Activated CD8-positive, alpha-beta memory T cell treated with anti-CD3 and anti-CD28 coated beads for 1 hour (primary cell): ENCODE measurements around the gene SPHK1.

Experiments
- DNase-seq, 2 donors: peaks; one replicate each; pipeline ENCODE4 v3.0.0-alpha.2; 2020; ENCODE audit warnings: low read depth in 1 of 2; ENCODE audit errors: extremely low read depth in 1 of 2

Gene SPHK1

DNA sequence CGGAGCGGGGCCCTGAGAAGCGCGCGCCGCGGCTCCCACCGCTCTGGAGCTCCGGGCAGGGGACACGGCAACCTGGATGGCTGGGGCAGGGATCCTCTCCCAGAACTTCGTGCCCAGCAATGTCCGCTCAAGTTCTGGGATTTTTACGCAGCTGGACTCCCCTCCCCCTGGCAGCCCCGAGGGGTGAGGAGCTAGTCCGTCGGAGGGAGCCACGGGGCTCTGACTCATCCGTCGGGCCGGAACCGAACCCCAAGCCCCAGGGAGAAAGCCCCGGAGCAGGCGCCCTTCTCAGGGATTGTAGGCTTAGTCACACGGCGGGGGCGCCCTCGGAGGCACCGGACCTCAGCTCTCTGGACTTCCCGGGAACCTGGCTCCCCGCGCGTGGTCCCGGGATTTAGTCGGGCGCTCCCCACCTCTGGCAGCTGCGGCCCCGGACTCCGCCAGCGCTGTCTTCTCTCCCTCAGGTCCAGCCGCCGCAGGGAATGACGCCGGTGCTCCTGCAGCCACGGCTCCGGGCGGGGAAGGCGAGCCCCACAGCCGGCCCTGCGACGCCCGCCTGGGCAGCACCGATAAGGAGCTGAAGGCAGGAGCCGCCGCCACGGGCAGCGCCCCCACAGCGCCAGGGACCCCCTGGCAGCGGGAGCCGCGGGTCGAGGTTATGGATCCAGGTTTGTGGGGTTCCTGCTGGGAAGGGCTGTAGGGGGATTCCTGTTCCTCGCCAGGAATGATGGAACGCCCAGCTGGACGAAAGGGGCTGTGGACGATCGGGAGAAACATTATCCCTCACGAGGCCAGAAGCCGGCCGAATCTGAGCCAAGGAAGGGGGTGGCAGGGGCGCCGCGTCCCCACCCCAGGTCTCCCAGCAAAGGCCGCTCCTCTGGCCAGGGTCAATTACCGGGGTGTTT lies 830 bp downstream of the SPHK1 start:
- DNase-seq = no peak

DNA sequence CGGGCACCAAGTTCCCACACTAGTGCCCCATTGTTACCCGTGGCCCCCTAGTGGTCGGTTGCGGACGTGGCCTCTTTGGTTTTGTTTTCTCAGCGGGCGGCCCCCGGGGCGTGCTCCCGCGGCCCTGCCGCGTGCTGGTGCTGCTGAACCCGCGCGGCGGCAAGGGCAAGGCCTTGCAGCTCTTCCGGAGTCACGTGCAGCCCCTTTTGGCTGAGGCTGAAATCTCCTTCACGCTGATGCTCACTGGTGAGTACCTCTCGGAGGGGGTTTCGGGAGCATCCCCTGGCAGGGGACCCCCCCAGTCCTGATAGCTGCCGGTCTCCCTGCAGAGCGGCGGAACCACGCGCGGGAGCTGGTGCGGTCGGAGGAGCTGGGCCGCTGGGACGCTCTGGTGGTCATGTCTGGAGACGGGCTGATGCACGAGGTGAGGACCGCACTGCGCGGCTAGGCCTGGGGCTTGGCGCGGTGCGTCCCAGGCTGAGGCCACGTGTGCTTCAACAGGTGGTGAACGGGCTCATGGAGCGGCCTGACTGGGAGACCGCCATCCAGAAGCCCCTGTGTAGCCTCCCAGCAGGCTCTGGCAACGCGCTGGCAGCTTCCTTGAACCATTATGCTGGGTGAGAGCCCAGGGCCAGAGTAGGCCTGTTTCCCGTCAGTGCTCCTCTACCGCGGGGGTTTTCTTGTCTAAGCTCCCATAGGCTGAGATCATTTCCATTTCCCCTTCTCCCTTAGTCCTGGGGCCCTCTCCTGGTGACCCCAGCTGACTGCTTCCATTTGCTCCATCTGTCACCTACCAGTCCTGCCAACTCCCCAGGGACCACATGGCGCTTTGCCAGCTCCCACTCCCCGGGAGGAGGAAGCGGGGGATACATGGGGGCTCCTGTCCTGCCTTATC lies 1.7 kb downstream of the SPHK1 start:
- peak; percentile 53 to 74 for DNase-seq

DNA sequence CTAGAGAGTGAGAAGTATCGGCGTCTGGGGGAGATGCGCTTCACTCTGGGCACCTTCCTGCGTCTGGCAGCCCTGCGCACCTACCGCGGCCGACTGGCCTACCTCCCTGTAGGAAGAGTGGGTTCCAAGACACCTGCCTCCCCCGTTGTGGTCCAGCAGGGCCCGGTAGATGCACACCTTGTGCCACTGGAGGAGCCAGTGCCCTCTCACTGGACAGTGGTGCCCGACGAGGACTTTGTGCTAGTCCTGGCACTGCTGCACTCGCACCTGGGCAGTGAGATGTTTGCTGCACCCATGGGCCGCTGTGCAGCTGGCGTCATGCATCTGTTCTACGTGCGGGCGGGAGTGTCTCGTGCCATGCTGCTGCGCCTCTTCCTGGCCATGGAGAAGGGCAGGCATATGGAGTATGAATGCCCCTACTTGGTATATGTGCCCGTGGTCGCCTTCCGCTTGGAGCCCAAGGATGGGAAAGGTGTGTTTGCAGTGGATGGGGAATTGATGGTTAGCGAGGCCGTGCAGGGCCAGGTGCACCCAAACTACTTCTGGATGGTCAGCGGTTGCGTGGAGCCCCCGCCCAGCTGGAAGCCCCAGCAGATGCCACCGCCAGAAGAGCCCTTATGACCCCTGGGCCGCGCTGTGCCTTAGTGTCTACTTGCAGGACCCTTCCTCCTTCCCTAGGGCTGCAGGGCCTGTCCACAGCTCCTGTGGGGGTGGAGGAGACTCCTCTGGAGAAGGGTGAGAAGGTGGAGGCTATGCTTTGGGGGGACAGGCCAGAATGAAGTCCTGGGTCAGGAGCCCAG lies 2.8 kb downstream of the SPHK1 start:
- no peak for DNase-seq

DNA sequence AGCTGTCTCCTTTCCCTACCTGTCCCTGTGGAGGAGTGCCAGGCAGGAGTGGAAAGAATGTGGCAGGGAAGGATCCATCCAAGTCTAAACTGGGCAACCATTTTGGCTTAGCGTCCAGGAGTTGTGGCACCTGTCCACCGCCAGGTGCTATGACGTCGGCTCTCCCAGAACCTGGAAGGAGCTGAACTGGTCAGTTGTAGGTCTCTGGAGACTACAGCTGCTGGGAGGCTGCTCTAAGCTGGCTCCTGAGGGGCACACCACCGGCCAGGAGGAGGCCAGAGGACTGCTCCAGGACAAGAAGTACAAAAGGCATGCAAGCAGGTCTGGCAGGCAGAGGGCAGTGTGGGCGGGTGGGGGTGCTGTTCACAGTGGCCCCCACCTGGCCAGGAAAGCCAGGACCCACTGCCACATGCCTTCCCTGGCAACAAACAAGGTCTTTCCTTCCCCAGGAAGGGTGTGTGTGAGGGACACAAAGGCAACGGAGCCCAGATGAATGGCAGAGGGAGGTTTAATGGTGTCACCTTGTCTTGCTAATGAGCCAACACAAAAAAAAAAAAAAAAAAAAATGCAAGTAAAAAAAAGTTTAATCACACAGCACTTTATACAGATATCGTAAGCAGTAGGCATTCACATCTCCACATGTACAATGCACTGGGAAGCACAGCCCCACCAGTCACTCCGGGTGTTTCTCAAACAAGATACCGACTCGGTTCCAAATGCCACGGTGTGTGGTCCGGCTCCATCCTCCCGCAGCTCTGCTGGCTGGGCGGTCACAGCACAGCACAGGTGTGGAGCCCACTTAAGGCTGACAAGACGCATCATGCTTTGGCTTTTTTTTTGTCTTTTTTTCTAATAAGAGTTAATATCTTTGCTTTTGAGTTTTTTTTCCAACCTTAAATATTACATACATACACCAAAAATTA lies 4.8 kb downstream of the SPHK1 start:
- DNase-seq = no peak

DNA sequence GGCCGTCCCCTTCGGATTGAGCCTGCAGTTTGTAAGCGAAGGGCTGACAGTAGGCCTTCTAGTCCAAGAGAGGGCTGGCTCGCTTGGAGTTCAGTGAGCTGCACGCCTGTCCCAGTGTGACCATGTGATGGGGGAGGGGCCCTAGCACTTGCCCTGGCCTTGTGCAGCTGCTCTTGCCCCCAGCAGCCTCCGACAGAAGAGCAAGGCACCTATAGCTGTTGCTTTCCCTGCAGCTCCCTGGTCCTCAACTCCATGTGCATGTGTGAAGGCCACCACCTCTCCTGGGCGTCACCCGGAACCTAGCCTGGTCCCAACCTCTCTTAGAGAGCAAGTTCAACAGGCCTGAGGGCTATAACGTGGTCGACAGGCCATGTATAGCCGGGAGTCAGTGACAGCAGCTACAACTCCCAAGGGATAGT lies 5.6 kb downstream of the SPHK1 start:
- no peak for DNase-seq

DNA sequence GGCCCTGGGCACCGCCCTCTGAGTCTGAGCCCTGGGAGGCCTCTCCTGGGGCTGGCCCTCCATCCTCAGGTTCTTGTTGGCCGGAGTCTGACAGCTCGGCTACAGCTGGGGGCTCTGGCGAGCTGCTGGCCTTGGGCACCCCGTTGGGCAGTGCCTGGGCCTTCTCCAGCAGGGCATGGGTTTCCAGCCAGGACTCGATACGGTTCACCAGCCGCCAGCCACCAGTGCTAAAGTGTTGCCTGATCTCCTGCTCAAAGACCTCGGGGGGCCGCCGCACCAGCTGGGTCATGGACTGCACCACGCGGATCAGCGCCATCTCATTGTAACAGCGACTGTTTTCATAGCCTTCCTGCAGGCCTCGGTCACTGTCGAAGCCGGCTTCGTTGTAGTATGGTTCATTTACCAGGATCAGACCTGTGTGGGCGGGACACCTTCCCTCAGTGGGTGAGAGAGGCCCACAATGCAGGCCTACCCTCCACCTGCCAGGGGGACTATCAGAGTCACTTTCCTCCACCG lies 6.8 kb downstream of the SPHK1 start:
- DNase-seq = no peak

DNA sequence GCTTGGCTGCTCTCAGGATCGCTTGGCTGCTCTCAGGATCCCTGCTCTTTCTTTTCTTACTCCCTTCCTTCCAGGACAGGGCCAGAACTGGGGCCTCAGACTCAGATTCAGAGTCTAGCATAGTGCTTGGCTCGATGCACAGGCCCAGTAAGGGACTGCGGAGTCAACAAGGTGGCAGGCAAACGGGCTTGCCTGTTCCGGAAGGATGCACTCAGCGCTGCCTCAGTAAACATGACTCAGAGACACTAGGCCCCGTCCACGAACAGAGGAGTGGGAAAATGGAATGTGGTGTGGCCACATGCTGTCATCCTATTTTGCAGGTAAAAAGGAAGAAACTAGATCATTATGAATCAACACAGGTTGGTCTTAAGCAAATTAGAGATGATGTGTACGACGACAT lies 9.8 kb downstream of the SPHK1 start:
- DNase-seq = no peak

DNA sequence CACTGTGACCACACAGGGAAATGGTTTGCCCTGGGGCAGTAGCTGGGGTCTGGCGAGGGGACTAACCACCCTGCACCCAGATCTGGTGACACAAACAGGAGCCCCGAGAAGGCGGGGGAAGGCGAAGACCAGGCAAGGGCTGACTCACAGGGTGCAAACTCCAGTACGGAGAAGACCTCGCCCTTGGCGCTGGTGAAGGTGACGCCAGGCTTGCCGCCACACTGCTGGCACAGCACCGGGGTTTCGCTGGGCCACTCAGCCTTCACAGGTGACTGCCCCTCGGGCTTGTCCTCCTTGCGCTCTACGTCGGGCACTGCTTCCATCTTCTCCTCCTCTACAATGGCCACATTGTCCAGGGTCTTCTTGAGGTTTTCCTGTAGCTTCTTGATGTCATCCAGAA lies 11.6 kb downstream of the SPHK1 start:
- DNase-seq = no peak

DNA sequence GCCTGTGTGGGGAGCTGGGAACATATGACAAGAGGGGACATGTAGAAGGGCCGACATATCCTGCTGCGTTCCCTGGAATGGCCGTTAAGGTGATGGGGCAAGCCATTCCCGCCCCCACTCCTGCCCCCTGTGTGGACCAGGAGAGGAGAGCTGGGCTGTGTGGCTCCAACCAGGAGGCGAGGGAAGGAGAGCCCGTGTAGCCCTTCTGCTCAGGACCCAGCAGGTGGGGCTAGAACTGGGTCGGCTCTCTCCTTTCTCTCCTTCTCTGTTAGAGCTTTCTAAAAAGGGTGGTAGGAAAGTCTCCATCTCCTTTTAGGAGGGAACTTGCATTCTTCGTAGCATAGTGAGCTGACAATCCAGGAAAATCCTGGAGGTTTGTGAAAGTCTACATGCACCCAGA lies 12.8 kb downstream of the SPHK1 start:
- DNase-seq = no peak

DNA sequence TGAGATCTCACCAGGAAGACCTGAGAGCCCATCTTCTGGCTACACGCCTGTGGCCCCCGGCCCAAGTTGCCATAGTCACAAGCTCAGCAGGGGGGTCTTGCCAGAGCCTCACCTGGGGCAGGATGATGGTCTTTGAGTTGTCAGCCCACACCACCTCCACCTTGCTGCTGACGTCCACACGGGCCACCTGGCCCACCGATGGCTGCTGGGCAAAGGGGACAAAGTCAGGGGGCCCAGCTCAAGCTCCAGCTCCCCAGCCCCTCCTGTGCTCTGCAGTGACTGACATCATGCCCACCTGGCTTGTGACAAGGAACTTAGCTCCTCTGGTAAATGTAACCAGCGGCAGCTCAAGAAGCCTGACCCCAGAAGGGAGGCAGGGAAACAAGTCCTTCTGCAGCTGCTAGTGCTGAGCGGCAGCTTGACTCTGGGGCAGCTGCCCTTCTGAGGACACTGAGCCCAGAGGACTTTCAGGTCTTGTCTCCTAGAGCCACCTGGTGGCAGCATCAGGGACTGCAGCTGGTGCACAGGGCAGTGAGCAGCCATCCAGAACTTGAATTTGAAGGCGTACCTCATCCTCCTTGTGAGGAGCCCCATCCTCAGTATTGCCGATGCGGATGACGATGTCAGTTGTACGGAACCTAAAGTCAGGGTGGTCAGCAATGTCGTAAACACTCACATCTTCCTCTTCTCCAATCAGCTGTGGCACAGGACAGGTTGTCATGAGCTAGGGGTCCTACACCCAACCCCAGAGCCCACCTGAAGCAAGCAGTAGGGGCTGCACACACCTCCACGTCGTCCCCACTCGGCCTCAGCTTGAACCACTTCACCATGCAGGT lies 13.5 kb downstream of the SPHK1 start:
- DNase-seq = peak; percentile 59 to 78

DNA sequence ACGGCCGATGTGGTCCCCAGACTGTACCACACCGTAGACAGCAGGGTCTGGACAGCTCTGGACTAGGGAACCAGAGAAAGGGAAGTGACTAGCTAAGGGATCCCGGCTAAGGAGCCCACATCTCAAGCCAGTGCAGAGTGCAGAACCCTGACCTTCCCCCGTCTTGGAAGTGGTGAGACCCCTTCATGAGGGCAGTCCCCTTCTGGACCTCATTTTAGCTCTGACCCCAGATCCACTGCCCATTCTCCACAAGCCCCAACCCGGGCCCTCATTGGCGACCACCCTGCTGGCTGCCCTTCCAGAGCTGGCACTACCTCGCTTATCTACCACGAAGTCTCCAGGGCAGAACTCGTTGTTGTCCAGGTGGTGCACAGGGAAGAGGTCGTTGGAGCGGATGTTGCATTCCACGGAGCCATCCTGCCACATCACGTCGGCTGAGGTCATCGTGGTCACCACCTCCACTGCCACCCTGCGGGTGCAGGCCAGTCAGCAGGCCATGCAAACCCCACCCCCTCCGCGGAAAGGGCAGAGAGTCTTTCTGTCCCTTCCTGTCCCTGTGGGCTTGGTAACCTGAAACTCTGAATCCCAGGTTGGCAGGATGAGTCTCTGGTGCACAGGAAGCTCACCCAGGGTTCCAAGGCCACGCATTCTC lies 14.2 kb downstream of the SPHK1 start:
- DNase-seq = no peak

DNA sequence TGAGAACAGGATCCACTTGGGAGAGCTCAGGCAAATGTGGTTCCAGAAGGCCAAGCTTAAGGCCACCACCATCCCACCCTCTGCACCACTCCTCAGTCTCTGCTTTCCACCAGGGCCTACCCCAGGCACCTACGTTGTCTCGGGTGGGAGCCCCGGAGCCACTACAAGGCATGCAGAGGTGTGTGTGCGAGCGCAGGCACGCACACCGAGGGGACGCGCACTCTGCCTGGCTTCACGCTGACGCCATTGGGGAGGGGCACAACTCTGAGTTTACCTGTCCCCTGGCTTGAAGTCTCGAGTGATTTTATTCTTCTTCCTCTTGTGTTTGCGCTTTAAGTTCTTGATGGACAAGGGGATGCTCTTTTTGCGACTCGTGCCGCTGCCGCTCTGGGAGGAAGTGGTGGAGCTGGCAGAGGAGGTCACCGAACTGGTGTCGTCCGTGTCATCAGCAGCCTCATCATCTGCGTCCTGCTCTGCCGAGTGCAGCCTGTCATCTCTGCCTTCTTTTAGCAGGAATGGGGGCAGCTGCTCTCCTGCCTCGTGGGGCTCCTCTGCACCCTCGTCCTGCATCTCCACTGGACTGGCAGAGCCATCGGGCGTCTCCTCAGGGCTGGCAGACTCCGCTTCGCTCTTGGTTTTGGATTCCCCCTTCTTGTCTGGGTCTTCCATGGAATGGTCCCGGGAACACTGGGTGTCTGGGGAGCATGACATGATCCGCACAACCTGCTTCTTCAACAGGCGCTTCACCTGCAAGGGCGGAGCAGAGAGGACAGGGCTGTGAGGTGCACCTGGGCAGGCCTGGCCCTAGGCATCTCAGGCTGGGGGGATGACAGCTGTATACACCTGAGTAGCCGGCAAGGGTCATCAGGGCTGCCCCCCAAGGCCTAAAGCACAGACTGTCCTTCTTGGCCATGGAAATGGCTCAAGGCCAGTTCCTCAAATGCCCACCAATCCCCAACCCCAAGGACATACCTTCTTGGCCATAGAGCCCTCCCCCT lies 15.1 kb downstream of the SPHK1 start:
- no peak for DNase-seq

DNA sequence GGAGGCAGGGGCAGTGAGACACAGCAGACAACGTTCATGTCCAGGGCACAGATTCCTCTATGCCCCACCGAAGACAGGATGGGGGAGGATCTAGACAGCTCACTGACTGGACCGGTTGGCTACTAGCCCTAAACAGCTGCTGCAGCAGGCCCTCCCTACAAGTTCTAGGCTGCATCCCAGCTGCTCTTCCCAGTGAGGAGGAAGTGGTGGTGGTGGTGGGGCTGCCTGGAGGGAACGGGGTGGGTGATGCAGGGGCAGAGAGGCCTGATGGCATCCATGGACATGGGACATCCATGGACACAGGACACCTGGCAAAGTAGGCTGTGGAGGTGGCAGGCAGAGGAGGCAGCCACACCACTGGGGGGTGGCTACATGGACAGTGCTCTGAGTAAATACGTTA lies 18.3 kb downstream of the SPHK1 start:
- no peak for DNase-seq

DNA sequence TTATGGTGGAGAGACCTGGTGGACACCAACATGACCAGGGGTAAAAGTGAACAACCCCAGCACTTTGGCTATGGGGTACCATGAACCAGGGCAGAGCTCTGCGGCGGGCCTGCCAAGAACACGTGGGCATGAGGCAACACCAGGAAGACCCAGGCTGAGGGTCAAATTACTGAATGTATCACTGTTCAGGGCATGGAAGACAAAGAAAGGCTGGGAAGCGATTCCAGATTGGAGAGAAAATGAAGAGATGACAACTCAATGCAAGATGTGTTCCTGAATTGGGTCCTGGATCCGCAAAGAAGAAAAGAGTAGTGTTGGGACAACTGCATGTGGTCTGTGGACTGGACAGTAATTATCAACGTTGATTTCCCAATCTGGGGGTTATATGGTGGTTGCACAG lies 19.8 kb downstream of the SPHK1 start:
- DNase-seq = no peak

DNA sequence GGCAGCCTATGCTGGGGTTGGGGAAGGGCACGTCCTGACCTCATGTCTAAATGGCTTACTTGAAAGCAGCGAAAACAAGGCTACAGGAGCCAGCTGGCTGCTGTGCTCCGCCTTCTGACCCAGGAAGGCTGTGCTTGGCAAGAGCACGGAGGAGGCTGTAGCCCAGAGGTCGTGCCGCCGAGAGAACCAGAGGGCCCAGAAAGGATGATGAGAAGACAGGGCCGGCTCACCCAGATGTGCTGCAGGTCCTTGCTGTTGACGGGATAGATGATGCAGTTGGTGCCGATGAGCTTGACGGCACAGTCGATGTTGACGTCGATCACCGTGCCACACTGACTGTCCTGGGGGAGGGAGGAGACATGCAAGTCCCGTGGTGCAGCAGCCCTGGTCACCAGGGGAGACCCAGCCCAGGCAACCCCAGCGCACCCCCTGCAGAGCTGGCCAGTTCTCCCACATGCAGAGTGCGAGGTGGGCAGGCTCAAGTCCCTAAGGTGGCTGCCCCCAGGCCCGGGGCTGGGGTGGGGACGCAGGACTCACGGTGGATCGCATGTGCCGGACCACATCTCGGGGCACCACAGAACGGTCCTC lies 20.7 kb downstream of the SPHK1 start:
- no peak for DNase-seq

DNA sequence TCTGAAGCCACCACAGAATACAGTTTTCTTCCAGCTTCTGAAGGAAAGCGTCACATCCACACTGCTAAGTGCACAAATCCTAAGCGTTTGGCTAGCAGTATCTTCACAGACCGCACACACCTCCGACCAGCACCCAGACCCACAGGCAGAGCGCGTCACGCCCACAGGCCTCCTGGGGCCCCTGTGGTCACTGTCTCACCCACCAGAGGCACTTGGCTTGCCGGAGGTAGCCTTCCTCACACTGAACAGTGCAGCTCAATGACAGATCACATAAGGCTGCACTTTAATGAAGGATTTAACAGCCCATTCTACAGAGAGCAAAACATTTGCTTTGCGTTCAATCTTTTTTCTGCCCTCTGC lies 21.2 kb downstream of the SPHK1 start:
- DNase-seq = no peak
